HG03045 (cell line): Measurements from ENCODE around the gene SEPTIN5.

ENCODE experiments used
- ATAC-seq: cut with Tn5 transposase; IDR thresholded peaks from one replicate; pipeline ENCODE4 v1.9.1; 2021; ENCODE audit warnings: mild to moderate bottlenecking, moderate library complexity; ENCODE audit not compliant: unreplicated experiment

SEPTIN5 gene

GRCh38 chr22:19759427-19760057 is 45.2 kb downstream of the SEPTIN5 start:
- ATAC-seq, result no peak

GRCh38 chr22:19760058-19760950 is 46.0 kb downstream of the SEPTIN5 start, which contains the start of gene TBX1:
Gene TBX1, plus strand, starts transcription at chr22:19760778. Its CDS starts 66 bp downstream, at chr22:19760844.
- ATAC-seq, result no peak

GRCh38 chr22:19760951-19761724 is 46.8 kb downstream of the SEPTIN5 start:
- no peak for ATAC-seq

GRCh38 chr22:19761725-19762567 is 47.6 kb downstream of the SEPTIN5 start:
- ATAC-seq, result no peak

- ATAC-seq, result no peak
Observed at GRCh38 chr22:19762568-19763457, 48.5 kb downstream of the SEPTIN5 start.

- no peak for ATAC-seq
Observed at GRCh38 chr22:19763458-19764298, 49.4 kb downstream of the SEPTIN5 start.

- no peak for ATAC-seq
Observed at GRCh38 chr22:19764299-19764593, 49.9 kb downstream of the SEPTIN5 start.

GRCh38 chr22:19764636-19765476 is 50.6 kb downstream of the SEPTIN5 start:
- no peak for ATAC-seq

GRCh38 chr22:19765477-19766239 is 51.4 kb downstream of the SEPTIN5 start:
- no peak for ATAC-seq

GRCh38 chr22:19766240-19766510 is 51.9 kb downstream of the SEPTIN5 start:
- no peak for ATAC-seq

GRCh38 chr22:19766511-19767426 is 52.5 kb downstream of the SEPTIN5 start:
- ATAC-seq, result no peak

GRCh38 chr22:19767427-19768341 is 53.4 kb downstream of the SEPTIN5 start:
- no peak for ATAC-seq

- ATAC-seq, result no peak
Observed at GRCh38 chr22:19769393-19769715, 55.1 kb downstream of the SEPTIN5 start.

- no peak for ATAC-seq
Observed at GRCh38 chr22:19770349-19771220, 56.3 kb downstream of the SEPTIN5 start.

- ATAC-seq, result no peak
Observed at GRCh38 chr22:19772422-19772672, 58.0 kb downstream of the SEPTIN5 start.
